Stimulated activated CD4-positive, alpha-beta T cell treated with anti-CD3 and anti-CD28 coated beads, Interleukin-12 subunit alpha, Interleukin-12 subunit beta, amount 100 ng/mL, for 48 hours (primary cell): Measurements from ENCODE around the gene KCNT1.
"Not testable (repeated sequence)": the region's sequence is repeated elsewhere in the genome, so short reads cannot be mapped to it uniquely, and the experiment has no call there.

Experiments
- DNase-seq, 3 donors: peaks; one replicate each; pipeline ENCODE4 v3.0.0-alpha.2; 2020; ENCODE audit warnings: low read depth in 2 of 3, low spot score in 1 of 3

KCNT1 gene

DNA sequence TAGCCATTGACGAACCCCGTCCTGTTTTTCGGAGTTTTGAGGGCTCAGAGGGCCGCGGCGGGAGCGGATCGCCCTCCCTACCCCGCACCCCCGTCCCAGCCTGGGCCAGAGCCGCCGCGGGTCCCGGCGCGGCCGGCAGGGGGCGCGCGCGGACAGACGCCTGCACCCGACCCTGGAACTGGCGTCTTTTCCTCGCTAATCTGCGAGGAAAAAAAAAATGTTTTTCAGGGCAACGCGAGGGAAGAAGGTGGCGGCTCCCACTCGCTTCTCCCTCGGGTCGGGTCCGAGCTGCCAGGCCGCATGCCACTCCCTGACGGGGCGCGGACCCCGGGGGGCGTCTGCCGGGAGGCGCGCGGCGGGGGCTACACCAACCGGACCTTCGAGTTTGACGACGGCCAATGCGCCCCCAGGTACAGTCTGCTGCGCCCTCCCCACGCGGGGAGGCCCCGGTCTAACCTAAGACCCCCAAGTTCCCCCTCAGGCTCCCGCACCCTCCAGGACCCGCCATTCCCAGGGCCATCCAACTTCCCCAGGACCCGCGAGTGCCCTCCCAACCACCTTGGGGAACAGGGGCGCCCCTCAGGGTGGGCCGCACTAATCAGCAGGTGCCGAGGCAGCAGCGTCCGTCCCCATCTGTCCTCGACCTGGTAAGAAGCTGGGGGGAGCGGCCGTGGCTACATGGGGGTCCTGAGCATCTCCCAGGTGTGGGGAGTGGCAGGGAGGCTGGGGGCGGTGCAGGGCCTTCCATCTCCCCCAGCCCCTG is at the start of gene KCNT1:
TSS of gene KCNT1 (plus strand) at position 227 of the 763 bp plus-strand sequence. CDS start at position 301, 74 bp downstream.
- DNase-seq = peak; percentile 24 to 52 (median 30)

DNA sequence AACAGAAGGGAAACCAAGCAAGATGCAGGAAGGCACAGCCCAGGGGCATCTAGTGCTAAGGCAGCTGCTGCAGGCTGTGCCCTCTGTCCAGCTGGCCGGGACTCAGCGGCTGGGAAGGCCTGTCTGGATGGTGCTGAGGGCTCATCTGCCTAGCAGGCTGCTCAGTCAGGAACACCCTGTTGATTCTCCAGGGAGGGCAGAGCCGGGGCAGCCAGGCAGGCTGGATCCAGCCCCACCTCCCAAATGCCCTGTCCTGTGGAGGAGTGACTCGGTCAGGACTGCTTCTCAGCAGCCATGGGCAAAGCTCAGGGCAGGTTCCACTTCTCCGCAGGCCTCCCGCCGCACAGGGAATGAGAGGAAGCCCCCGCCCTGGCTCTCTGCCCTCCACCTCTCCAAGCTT is 46.7 kb upstream of the KCNT1 start:
- no peak for DNase-seq

DNA sequence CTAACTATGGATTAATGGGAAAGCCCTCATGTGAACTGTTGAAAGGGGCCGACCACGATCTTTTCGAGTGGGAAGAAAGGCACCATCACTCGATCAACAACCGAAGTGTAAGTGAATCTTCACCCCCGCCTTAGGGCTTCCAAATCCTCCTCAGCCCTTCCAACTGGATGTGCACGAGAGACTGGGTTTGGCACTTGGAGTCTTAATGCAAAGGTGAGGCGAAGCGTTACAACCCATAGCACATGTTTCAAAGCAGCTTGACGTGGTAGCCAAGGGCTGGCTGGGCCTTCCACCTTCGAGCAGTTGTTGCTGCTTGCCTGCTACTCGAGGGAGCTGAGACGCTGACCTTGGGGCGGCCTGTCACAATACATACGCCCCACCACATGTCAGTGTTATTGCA is 44.6 kb upstream of the KCNT1 start:
- DNase-seq = no peak

DNA sequence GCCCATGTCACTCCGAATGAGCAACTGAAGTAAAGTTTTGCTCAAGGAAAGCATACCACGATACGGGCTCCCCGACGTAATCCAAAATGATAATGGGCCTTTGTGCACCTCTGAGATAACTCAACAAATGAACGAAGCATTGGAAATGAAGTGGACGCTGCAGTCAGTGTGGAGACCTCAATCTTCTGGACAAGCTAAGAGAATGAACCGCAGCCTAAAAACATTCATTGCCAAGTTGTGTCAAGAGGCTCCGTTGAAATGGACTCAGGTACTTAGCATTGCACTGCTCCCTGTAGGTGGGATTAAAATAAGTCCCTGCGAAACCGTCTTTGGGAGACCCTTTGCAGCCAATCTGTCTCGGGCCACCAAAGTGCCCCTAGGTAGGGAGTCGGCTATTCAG is 42.7 kb upstream of the KCNT1 start:
- DNase-seq = no peak

- no peak for DNase-seq
Observed at GRCh38 chr9:135660407-135660806, 41.6 kb upstream of the KCNT1 start.

- DNase-seq = no peak
Observed at GRCh38 chr9:135661816-135662560, 40.0 kb upstream of the KCNT1 start.

- DNase-seq = no peak
Observed at GRCh38 chr9:135662758-135663450, 39.1 kb upstream of the KCNT1 start, which contains the start of gene LCN9. Gene LCN9 (plus strand): TSS chr9:135663309. CDS start chr9:135663322, 13 bp downstream.

DNA sequence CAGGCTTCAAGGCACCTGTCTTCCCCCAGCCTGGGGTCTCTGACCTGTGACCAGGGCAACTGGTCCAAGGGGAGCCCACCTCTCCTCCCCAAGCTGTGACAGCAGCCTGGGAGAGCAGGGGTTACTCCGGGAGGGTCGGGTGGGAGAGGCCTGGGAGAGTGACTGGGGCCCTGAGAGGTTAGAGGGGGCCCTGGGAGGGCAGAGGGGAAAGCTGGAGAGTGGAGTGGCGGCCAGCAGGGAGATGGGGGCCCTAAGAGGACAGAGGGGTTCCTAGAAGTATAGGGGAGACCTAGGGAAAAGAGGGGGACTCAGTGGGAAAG is 38.6 kb upstream of the KCNT1 start:
- DNase-seq = no peak

DNA sequence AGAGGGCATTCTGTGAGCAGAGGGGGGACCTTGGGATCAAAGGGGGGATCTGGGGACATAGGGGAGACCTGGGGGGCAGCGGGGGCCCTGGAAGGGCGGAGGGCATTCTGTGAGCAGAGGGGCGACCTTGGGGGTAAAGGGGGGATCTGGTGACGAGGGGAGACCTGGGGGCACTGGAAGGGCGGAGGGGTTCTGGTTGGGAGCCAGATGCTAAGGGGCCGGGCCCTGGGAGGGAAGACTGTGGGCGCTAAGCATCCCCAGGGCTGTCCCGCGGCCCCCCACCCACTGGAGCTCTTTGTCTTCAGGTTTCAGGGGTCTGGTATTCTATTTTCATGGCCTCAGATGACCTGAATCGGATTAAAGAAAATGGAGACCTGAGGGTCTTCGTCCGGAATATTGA is 38.1 kb upstream of the KCNT1 start:
- no peak for DNase-seq

DNA sequence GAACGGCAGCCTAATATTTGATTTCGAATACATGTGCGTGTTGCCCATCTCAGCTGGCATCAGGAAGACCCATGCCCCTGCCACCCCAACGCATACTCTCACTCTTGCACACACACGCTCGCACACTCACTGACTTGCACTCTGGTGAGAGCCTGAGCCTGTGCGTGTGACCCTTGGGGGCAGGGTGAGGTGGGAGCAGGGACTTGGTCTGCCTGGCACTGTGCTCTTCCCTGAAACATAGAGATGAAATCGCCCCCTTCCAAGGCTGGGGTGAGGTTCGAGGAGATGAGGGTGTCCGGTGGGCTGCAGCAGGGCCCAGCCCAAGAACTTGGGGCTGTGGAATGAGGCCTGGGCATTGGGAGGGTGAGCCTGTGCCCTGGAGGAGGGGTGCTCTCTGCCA is 37.7 kb upstream of the KCNT1 start:
- DNase-seq = no peak

GRCh38 chr9:135664801-135665794 is 36.9 kb upstream of the KCNT1 start:
- DNase-seq = no peak

- no peak for DNase-seq
Observed at GRCh38 chr9:135665795-135666189, 36.2 kb upstream of the KCNT1 start.

- DNase-seq = no peak
Observed at GRCh38 chr9:135666534-135667462, 35.2 kb upstream of the KCNT1 start.

- no peak for DNase-seq
Observed at GRCh38 chr9:135667463-135668001, 34.5 kb upstream of the KCNT1 start.

- not testable (repeated sequence) for DNase-seq
Observed at GRCh38 chr9:135669018-135669417, 33.0 kb upstream of the KCNT1 start.

- no peak for DNase-seq
Observed at GRCh38 chr9:135669616-135670285, 32.2 kb upstream of the KCNT1 start.

DNA sequence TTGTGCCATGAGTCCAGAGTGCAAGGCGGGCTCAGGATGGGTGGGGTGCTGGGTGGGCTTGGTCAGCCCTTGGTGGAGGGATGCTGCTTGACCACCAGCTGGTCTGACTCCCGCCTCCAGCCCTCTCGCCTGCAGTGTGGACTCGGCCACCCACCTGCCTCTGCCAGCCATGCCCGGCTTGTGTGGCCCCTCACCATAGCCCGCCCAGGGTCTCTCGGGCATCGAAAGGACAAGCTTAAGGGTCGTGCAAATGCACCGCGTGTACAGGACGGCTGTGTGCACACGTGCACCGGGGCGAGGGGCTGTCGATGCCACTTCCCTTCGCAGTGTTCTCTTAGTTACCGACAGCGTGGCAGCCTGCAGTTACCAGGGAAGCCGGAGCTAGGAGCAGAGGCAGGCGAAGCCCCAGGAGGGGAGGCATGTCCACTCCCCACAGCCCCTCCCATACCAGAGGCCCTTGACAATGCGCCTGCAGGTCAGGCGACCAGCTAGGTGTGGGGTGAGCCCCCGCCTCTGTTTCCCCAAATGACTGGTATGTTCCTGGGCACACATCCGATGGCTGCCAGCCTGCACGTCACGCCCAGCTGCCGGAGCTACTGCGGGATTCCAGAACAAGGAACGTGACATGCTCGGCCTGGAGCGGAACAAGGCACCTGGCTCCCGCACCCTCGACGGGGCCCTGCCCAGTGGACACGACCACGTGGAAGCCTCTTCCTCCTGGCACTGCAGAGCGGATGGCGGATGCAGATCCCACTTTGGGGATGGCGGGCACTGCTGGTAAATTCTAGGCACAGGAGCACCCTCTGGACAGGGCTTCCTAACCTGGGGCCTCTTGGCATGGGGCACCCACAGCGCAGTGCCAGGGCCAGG is 31.0 kb upstream of the KCNT1 start:
- no peak for DNase-seq

GRCh38 chr9:135671591-135672041 is 30.4 kb upstream of the KCNT1 start:
- DNase-seq = no peak
